Measurements from ENCODE around the gene CASP2. TPM values are rescaled to one million over a fixed set of nuclear protein-coding genes. Genes with fewer than 3 reads are reported as not detected.

CASP2 gene
- total and polyA plus RNA-seq, 2 of the 8 experiments (the other 6 are each of a cell fraction or from before 2014, with no cell fraction given): 23.7 to 35.3 TPM

- CTCF ChIA-PET (ENCODE audit: partially characterized antibody): interaction anchor here (1.1 to 5.3 kb wide), 4 partner anchors 18 to 256 kb away, joined by 3 to 35 read pairs (median 4); no protein-coding TSS in a partner anchor
- Histone ChIP-seq H3K23ac (ENCODE audit: insufficient read length) (no peak overlapping the region), H3K27me3 (replicated peaks in 1 of 4; ENCODE audit: control insufficient read depth in 3 of 4, extremely low read depth in 1 of 4, insufficient read depth in 3 of 4, low read length in 3 of 4) (no peaks in the 10 kb centered on the region; a peak in 1 of 7 replicates)
- no peak for TF ChIP-seq JUND (IDR thresholded peaks at IDR 0.05; ENCODE audit: low read length)
- no peak for TF ChIP-seq TAF1 (IDR thresholded peaks at IDR 0.05; ENCODE audit: low read depth, low read length)
- no peak for TF ChIP-seq POU5F1 (IDR thresholded peaks at IDR 0.05; ENCODE audit: low read depth, low read length)
- no peak for TF ChIP-seq ASH2L (IDR thresholded peaks at IDR 0.05; ENCODE audit: low read length)
- TF ChIP-seq SAP30 (IDR thresholded peaks at IDR 0.05; ENCODE audit: insufficient read depth, insufficient replicate concordance, low read length): no peak
These were observed 29.3 kb upstream of the CASP2 start for GRCh38 chr7:143258831-143259230.

More at GRCh38 chr7:143258831-143259230, 29.3 kb upstream of the CASP2 start:
- H2BK5ac ChIP-seq (ENCODE audit: low read depth, low read length): no peak overlapping the region
- no peak overlapping the region for H3K4me2 ChIP-seq (ENCODE audit: insufficient read depth in 1 of 2, low read depth in 2 of 2, low read length in 2 of 2)
- no peaks in the 10 kb centered on the region for H3K79me2 ChIP-seq (ENCODE audit: control insufficient read depth in 1 of 2, insufficient read depth in 2 of 2, low read length in 2 of 2)
- no peaks in the 10 kb centered on the region for H3K36me3 ChIP-seq (ENCODE audit: control insufficient read depth in 2 of 4, insufficient read depth in 4 of 4, low read length in 3 of 4)
- H3K14ac ChIP-seq (ENCODE audit: insufficient read length): no peak overlapping the region
- no peaks in the 10 kb centered on the region for H4K20me1 ChIP-seq (replicated peaks in 1 of 2; ENCODE audit: control insufficient read depth in 1 of 2, insufficient read depth in 2 of 2, low read length in 2 of 2)
- H4K8ac ChIP-seq (ENCODE audit: extremely low read depth, insufficient read depth, low read length): no peak overlapping the region
- DNase-seq (ENCODE audit: low read depth in 1 of 2, low spot score in 2 of 2): no peak
- H2AK5ac ChIP-seq (ENCODE audit: low read depth, low read length): no peak overlapping the region
- no peak overlapping the region for H2BK20ac ChIP-seq (ENCODE audit: low read length)
- no peak overlapping the region for H3K4me3 ChIP-seq (ENCODE audit: extremely low read depth in 1 of 4, insufficient read depth in 2 of 4, low read depth in 3 of 4, low read length in 4 of 4)
- POLR2A ChIA-PET (ENCODE audit: partially characterized antibody): interaction anchor here (1.2 kb wide), 1 partner anchor 29 kb away, joined by 4 read pairs; the partner anchor contains the start of gene CASP2
- no peak overlapping the region for H3K56ac ChIP-seq (replicated peaks; ENCODE audit: insufficient read length, low read depth, low read length)
- no peak overlapping the region for H4K5ac ChIP-seq (ENCODE audit: insufficient read length, low read depth, low read length)
- no peak overlapping the region for H2BK120ac ChIP-seq (replicated peaks; ENCODE audit: low read depth, low read length)
- no peak overlapping the region for H4K91ac ChIP-seq (replicated peaks; ENCODE audit: insufficient read length, low read length)
- no peak overlapping the region for H3K27ac ChIP-seq (ENCODE audit: low read depth, low read length)
- no peaks in the 10 kb centered on the region for H3K9me3 ChIP-seq (ENCODE audit: insufficient read depth in 2 of 2, low read depth in 1 of 2, low read length in 1 of 2)
- H3K79me1 ChIP-seq (ENCODE audit: low read depth, low read length): no peaks in the 10 kb centered on the region
- peaks cover 1% of the 10 kb centered on the region; the same call in 1 of the 2 replicates for H3K23me2 ChIP-seq (ENCODE audit: low read depth, low read length)
- no peak overlapping the region for H3K9ac ChIP-seq (replicated peaks in 1 of 4; ENCODE audit: extremely low read depth in 1 of 4, low read depth in 3 of 4, low read length in 3 of 4)
- H3K4ac ChIP-seq (replicated peaks; ENCODE audit: insufficient read length, low read depth, low read length): no peak overlapping the region
- FAIRE-seq: no peak
- H2BK15ac ChIP-seq (ENCODE audit: low read length): no peak overlapping the region
- no peak overlapping the region for H2BK12ac ChIP-seq (ENCODE audit: low read depth, low read length)
- no peak overlapping the region for H2AFZ ChIP-seq (ENCODE audit: low read length)
- peaks cover 0 to under 1% (median 0%) of the 10 kb centered on the region in 4 experiments; a peak in 2 of 7 replicates for H3K4me1 ChIP-seq (replicated peaks in 1 of 4; ENCODE audit: control insufficient read depth in 3 of 4, insufficient read depth in 4 of 4, low read length in 3 of 4)
- no peak overlapping the region for H3K18ac ChIP-seq (ENCODE audit: extremely low read depth, low read length)
- 78% methylated on average over 2 of the region's 2 CpGs; no CpG with 5 or more reads in 1 of the 2 experiments for WGBS, 2 experiments (ENCODE audit: extremely low coverage in 1 of 2, insufficient coverage in 1 of 2, insufficient read length in 1 of 2, insufficient replicate concordance in 2 of 2, low coverage in 1 of 2, low lambda C conversion rate in 2 of 2, missing lambda C conversion rate in 1 of 2)

Measured in H1 (cell line).